Caco-2 (cell line): Measurements from ENCODE around the gene FASTKD1. TPM values are rescaled to one million over a fixed set of nuclear protein-coding genes. Genes with fewer than 3 reads are reported as not detected.

Source experiments
- BruUV-seq: library from RNA; stranded (reverse); fragments of 400-500 nt; replicated peaks from 2 replicates; lab custom pipeline; 2021; lab: Mats Ljungman, UMichigan
- CTCF ChIA-PET: fragments of 300-600 bp; sonication (Branson Sonifier 250); formaldehyde crosslinking; loops from one replicate; lab custom pipeline; 2022; ENCODE audit warnings: antibody characterized with exemption; lab: Charles Lee
- POLR2A ChIA-PET: fragments of 300-600 bp; sonication (Branson Sonifier 250); formaldehyde crosslinking; loops from one replicate; lab custom pipeline; 2022; ENCODE audit warnings: antibody characterized with exemption; lab: Charles Lee
- DNase-seq, 2 experiments: peaks; one replicate each; pipeline versions ENCODE4 v3.0.0 to v3.0.0-alpha.2; 2020 to 2022
- H3K27me3 ChIP-seq: replicated peaks from 2 replicates; pipeline ENCODE4 v1.6.0; 2011; ENCODE audit warnings: low read length; ENCODE audit not compliant: control insufficient read depth, insufficient read depth
- H3K36me3 ChIP-seq: 2 replicates; pipeline ENCODE4 v1.5.1; 2011; ENCODE audit warnings: low read length; ENCODE audit not compliant: control insufficient read depth, insufficient read depth
- H3K4me1 ChIP-seq: fragments of 250-450 bp; sonication (Bioruptor Pico); 2 replicates; pipeline ENCODE4 v1.5.1; 2020; ENCODE audit warnings: mild to moderate bottlenecking
- H3K4me3 ChIP-seq: 2 replicates; pipeline ENCODE4 v1.5.1; 2011; ENCODE audit warnings: low read depth, mild to moderate bottlenecking, control low read depth, low read length
- H3K9me3 ChIP-seq: fragments of 250-450 bp; sonication (Bioruptor Pico); 2 replicates; pipeline ENCODE4 v1.5.1; 2020; ENCODE audit warnings: mild to moderate bottlenecking, moderate library complexity
- H3K27ac Mint-ChIP-seq: one replicate; pipeline ENCODE4 v1.8.0; 2022; ENCODE audit warnings: mixed read lengths; ENCODE audit not compliant: unreplicated experiment
- H3K27me3 Mint-ChIP-seq: one replicate; pipeline ENCODE4 v1.8.0; 2022; ENCODE audit warnings: mixed read lengths; ENCODE audit not compliant: insufficient read depth, unreplicated experiment
- H3K36me3 Mint-ChIP-seq: one replicate; pipeline ENCODE4 v1.8.0; 2022; ENCODE audit warnings: mild to moderate bottlenecking, mixed read lengths; ENCODE audit not compliant: insufficient read depth, unreplicated experiment
- H3K4me1 Mint-ChIP-seq: one replicate; pipeline ENCODE4 v1.8.0; 2022; ENCODE audit warnings: low read depth, mixed read lengths; ENCODE audit not compliant: unreplicated experiment
- H3K4me3 Mint-ChIP-seq: one replicate; pipeline ENCODE4 v1.8.0; 2022; ENCODE audit warnings: mild to moderate bottlenecking, moderate library complexity, mixed read lengths; ENCODE audit not compliant: unreplicated experiment
- H3K9me3 Mint-ChIP-seq: one replicate; pipeline ENCODE4 v1.8.0; 2022; ENCODE audit warnings: mixed read lengths; ENCODE audit not compliant: unreplicated experiment
- intact Hi-C: fragments of 100-400 bp; cut with micrococcal nuclease; formaldehyde crosslinking; loops from one replicate; pipeline ENCODE4 v1.10.0; 2022; ENCODE audit not compliant: unreplicated experiment
- total RNA-seq: library from RNA; stranded (reverse); gene quantifications from 2 replicates; pipeline ENCODE4 v1.2.3, GENCODE V29; 2022
- TF ChIP-seq, protein P1 (sequence below), 2 experiments: fragments of 200-600 bp in 1 of 2; IDR thresholded peaks; 1 replicate in 1 of 2; 2 replicates in 1 of 2; pipeline versions ENCODE4 v1.5.1 to v1.8.0; 2011 to 2022; ENCODE audit warnings: antibody characterized with exemption in 1 of 2, control low read depth in 1 of 2, inconsistent platforms in 1 of 2, low read depth in 1 of 2, low read length in 1 of 2, mild to moderate bottlenecking in 1 of 2, moderate library complexity in 1 of 2; ENCODE audit not compliant: insufficient read depth in 1 of 2, severe bottlenecking in 1 of 2, unreplicated experiment in 1 of 2

Gene FASTKD1
- total RNA-seq, 1 experiment from 2014 or later: 27.6 TPM

DNA sequence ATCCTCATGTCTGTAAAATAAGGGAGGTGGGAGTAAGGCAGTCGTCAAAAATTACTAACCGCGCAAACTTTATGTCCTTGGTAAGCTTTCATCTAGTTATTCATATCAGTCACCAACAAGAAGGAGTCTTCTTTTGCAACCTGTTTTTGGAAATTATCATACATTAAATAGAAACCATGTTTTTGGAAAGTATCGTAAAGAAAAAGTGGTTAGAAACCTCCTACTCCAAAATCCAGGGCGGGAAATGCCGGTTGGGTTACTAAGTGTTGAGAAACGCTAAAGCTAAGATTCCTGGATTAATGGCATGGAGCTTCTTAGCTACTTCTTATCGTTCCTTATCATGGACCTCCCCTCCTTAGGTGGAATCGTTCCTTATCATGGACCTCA, 93.6 kb downstream of the FASTKD1 start:
- POLR2A ChIA-PET: no interaction called here
- H3K27ac Mint-ChIP-seq: no peak overlapping the region

More for the DNA sequence above, 93.6 kb downstream of the FASTKD1 start:
- CTCF ChIA-PET: interaction anchor here (0.6 to 1.4 kb wide), 3 partner anchors 13 to 347 kb away, joined by 4 to 8 read pairs (median 4); partner anchors contain the start of gene UBR3
- Histone ChIP-seq H3K27me3 (no peaks in the 10 kb centered on the region), H3K36me3 (no peaks in the 10 kb centered on the region), H3K9me3 (no peaks in the 10 kb centered on the region), H3K4me1 (peaks cover 2% of the 10 kb centered on the region; the same call in 1 of the 2 replicates), H3K4me3 (peak overlapping the region; percentile 77)
- intact Hi-C loops: no loop called here
- H3K4me1 Mint-ChIP-seq: peaks cover 12% of the 10 kb centered on the region
- peak overlapping the region; percentile 63 for H3K4me3 Mint-ChIP-seq
- TF ChIP-seq, protein P1, sequence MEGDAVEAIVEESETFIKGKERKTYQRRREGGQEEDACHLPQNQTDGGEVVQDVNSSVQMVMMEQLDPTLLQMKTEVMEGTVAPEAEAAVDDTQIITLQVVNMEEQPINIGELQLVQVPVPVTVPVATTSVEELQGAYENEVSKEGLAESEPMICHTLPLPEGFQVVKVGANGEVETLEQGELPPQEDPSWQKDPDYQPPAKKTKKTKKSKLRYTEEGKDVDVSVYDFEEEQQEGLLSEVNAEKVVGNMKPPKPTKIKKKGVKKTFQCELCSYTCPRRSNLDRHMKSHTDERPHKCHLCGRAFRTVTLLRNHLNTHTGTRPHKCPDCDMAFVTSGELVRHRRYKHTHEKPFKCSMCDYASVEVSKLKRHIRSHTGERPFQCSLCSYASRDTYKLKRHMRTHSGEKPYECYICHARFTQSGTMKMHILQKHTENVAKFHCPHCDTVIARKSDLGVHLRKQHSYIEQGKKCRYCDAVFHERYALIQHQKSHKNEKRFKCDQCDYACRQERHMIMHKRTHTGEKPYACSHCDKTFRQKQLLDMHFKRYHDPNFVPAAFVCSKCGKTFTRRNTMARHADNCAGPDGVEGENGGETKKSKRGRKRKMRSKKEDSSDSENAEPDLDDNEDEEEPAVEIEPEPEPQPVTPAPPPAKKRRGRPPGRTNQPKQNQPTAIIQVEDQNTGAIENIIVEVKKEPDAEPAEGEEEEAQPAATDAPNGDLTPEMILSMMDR (IDR thresholded peaks at IDR 0.05; ENCODE audit: insufficient read depth in 1 of 2, low read depth in 1 of 2, low read length in 1 of 2, severe bottlenecking in 1 of 2, unreplicated experiment in 1 of 2): no peak
- H3K9me3 Mint-ChIP-seq: no peaks in the 10 kb centered on the region
- H3K27me3 Mint-ChIP-seq: no peaks in the 10 kb centered on the region
- BruUV-seq: no TSS peak
- no peak for DNase-seq
- H3K36me3 Mint-ChIP-seq: no peaks in the 10 kb centered on the region

Other genes starting within 250 kb of the FASTKD1 start
- 238 and 260 TPM in 2 replicates for gene LRP2, start 211.3 kb downstream of the FASTKD1 start, total RNA-seq
- gene BBS5, start 94.4 kb downstream of the FASTKD1 start, total RNA-seq: 2.1 and 3.2 TPM in 2 replicates
- gene KLHL41, start 64.2 kb downstream of the FASTKD1 start, total RNA-seq: 0.21 TPM in 1 of 2 replicates, not detected in the other
- 60.3 and 68.9 TPM in 2 replicates for gene PPIG, start 10.5 kb upstream of the FASTKD1 start, total RNA-seq
- gene CFAP210, start 120.5 kb upstream of the FASTKD1 start, total RNA-seq: not detected in 2 replicates
- 5.0 and 5.5 TPM in 2 replicates for gene PHOSPHO2, start 120.6 kb upstream of the FASTKD1 start, total RNA-seq
- 19.1 and 20.6 TPM in 2 replicates for gene KLHL23, start 160.0 kb upstream of the FASTKD1 start, total RNA-seq
- 209 and 215 TPM in 2 replicates for gene SSB, start 225.0 kb upstream of the FASTKD1 start, total RNA-seq